GM21423 (cell line): ENCODE measurements around the gene PRR20G.

ENCODE experiments used
- ATAC-seq: cut with Tn5 transposase; IDR thresholded peaks from one replicate; pipeline ENCODE4 v1.9.1; 2021; ENCODE audit warnings: mild to moderate bottlenecking, moderate library complexity; ENCODE audit not compliant: unreplicated experiment

PRR20G gene

DNA sequence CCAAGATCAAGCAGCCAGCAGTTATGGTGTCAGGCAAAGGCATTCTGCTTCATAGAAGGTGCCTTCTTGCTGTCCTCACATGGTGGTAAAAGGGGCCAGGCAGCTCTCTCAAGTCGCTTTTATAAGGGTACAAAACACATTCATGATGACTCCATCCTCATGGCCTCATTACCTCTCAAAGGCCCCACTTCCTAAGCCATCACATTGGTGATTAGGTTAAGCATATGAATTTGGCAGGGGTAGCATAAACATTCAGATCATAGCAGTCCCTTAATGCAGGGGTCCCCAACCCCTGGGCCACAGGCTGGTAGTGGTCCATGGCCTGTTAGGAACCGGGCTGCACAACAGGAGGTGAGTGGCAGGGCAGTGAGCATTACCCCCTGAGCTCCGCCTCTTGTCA lies 52.1 kb downstream of the PRR20G start:
- no peak for ATAC-seq

DNA sequence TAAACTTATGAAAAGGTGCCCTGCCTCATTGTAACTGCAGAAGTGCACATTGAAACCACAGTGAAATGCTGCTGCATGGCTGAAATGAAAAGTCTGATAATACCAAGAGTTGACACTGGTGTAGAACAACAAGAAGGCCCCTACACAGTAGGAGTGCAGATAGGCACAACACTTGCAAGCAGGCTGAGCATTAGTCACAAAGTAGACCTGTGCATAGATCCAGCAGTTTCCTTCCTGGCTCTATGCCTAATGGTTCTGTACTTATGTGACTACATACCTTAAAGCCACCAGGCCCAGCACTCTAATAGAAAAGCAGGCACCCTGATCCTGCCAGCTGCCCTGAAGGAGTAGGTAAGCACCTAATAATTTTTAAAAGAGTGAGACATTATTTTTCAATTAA lies 53.1 kb downstream of the PRR20G start:
- no peak for ATAC-seq
